GM23338 (cell line): ENCODE measurements around the gene PDZD7.

Experiments used
- CTCF ChIP-seq, 2 experiments: fragments of 200-600 bp in 1 of 2; sonication (generic) in 1 of 2; conservative IDR thresholded peaks; 2 replicates each; pipeline versions ENCODE4 v1.5.1 to v1.6.1; 2016 to 2017; ENCODE audit warnings: antibody characterized with exemption in 2 of 2, low read depth in 2 of 2, mild to moderate bottlenecking in 2 of 2, moderate library complexity in 1 of 2
- ETS1 ChIP-seq: IDR thresholded peaks from 2 replicates; pipeline ENCODE4 v1.6.1; 2016; ENCODE audit warnings: antibody characterized with exemption
- EZH2 ChIP-seq: fragments of 200-600 bp; sonication (generic); IDR thresholded peaks from one replicate; pipeline ENCODE4 v1.8.0; 2017; ENCODE audit warnings: antibody characterized with exemption, mild to moderate bottlenecking, low read depth; ENCODE audit not compliant: unreplicated experiment
- EZH2phosphoT487 ChIP-seq: fragments of 200-600 bp; sonication (generic); IDR thresholded peaks from one replicate; pipeline ENCODE4 v1.8.1; 2018; ENCODE audit warnings: antibody characterized with exemption; ENCODE audit not compliant: unreplicated experiment
- POLR2AphosphoS5 ChIP-seq: IDR thresholded peaks from 2 replicates; pipeline ENCODE4 v1.6.1; 2016; ENCODE audit warnings: antibody characterized with exemption, low read depth
- ZNF462 ChIP-seq: fragments of 250-450 bp; sonication (Bioruptor Pico); IDR thresholded peaks from 2 replicates; pipeline ENCODE4 v1.5.0; 2020; ENCODE audit warnings: mild to moderate bottlenecking, moderate library complexity

GRCh38 chr10:100984672-100985177, 46.2 kb downstream of the PDZD7 start:
- TF ChIP-seq CTCF (conservative IDR thresholded peaks at IDR 0.05; ENCODE audit: low read depth in 2 of 2) (no peak), EZH2phosphoT487 (no peak), POLR2AphosphoS5 (no peak), EZH2 (no peak), ZNF462 (no peak), ETS1 (no peak)
